ENCODE data around the gene MKLN1. TPM values are rescaled to one million over a fixed set of nuclear protein-coding genes. Genes with fewer than 3 reads are reported as not detected.

Gene MKLN1
- total and polyA plus RNA-seq, 12 donors, result 9.5 to 48.2 (median 41.1) TPM

GRCh38 chr7:131506597-131506996, 178.9 kb downstream of the MKLN1 start:
- Histone ChIP-seq H3K4me1 (peaks cover 19 to 77% (median 45%) of the 10 kb centered on the region in 9 donors), H3K4me3 (no peak overlapping the region), H3K27ac (peak overlapping the region in 2 of 10 donors; percentile 23 to 46), H3K36me3 (peaks cover 0 to 98% (median 23%) of the 10 kb centered on the region in 9 donors), H3K27me3 (no peaks in the 10 kb centered on the region), H3K9me3 (no peaks in the 10 kb centered on the region)
- WGBS, 2 donors, result 83 to 84% methylated on average over 18 of the region's 18 CpGs
- intact Hi-C loops (cut with DNase I), result loop anchor here in 5 of 10 donors (5.0 to 10.0 kb wide), 3 partner anchors 36 to 392 kb away; no protein-coding TSS in a partner anchor
- DNase-seq (no peak), ATAC-seq (no peak)
- no peak for TF ChIP-seq CTCF (IDR thresholded peaks at IDR 0.05)

- ATAC-seq (peak; percentile 57 to 77 (median 73)), DNase-seq (peak; percentile 83 to 87)
- H3K27me3 ChIP-seq, result no peaks in the 10 kb centered on the region
- no peaks in the 10 kb centered on the region for H3K9me3 ChIP-seq
- peak overlapping the region in 1 of 10 donors; percentile 11 for H3K4me3 ChIP-seq
- H3K4me1 ChIP-seq, result peaks cover 20 to 77% (median 53%) of the 10 kb centered on the region in 9 donors
- intact Hi-C loops (cut with DNase I), result loop anchor here in 9 of 10 donors (1.0 to 10.0 kb wide), 5 partner anchors 35 to 393 kb away; no protein-coding TSS in a partner anchor
- H3K27ac ChIP-seq, result peak overlapping the region in 6 of 10 donors; percentile 23 to 60 (median 46)
- peak; percentile 90 to 98 (median 94) for TF ChIP-seq CTCF (IDR thresholded peaks at IDR 0.05)
- H3K36me3 ChIP-seq, result peaks cover 0 to 86% (median 23%) of the 10 kb centered on the region in 9 donors
- 19 to 23% methylated on average over 14 of the region's 14 CpGs for WGBS, 2 donors
These were observed 180.1 kb downstream of the MKLN1 start for GRCh38 chr7:131507592-131508331.

- Histone ChIP-seq H3K27me3 (no peaks in the 10 kb centered on the region), H3K4me1 (peaks cover 18 to 77% (median 52%) of the 10 kb centered on the region in 9 donors), H3K27ac (peak overlapping the region in 5 of 10 donors; percentile 17 to 60 (median 40)), H3K36me3 (peaks cover 0 to 74% (median 15%) of the 10 kb centered on the region in 9 donors), H3K9me3 (no peaks in the 10 kb centered on the region), H3K4me3 (no peak overlapping the region)
- WGBS, 2 donors, result 69 to 78% methylated on average over 10 of the region's 10 CpGs
- TF ChIP-seq CTCF (IDR thresholded peaks at IDR 0.05), result no peak
- DNase-seq (no peak), ATAC-seq (no peak)
- intact Hi-C loops (cut with DNase I), result loop anchor here in 9 of 10 donors (1.0 to 10.0 kb wide), 5 partner anchors 33 to 394 kb away; no protein-coding TSS in a partner anchor
These were observed 181.2 kb downstream of the MKLN1 start for GRCh38 chr7:131508754-131509486.

- no peak for ATAC-seq
- Histone ChIP-seq H3K4me3 (no peak overlapping the region), H3K27ac (peak overlapping the region in 2 of 10 donors; percentile 28 to 60), H3K4me1 (peaks cover 17 to 74% (median 53%) of the 10 kb centered on the region in 9 donors), H3K36me3 (peaks cover 0 to 66% (median 11%) of the 10 kb centered on the region in 9 donors), H3K9me3 (no peaks in the 10 kb centered on the region), H3K27me3 (no peaks in the 10 kb centered on the region)
- DNase-seq, result no peak
- no peak for TF ChIP-seq CTCF (IDR thresholded peaks at IDR 0.05)
- intact Hi-C loops (cut with DNase I), result loop anchor here in 7 of 10 donors (2.0 to 10.0 kb wide), 6 partner anchors 33 to 395 kb away; no protein-coding TSS in a partner anchor
- 91 to 93% methylated on average over 8 of the region's 8 CpGs for WGBS, 2 donors
These were observed 182.1 kb downstream of the MKLN1 start for GRCh38 chr7:131509781-131510180.
